Activated naive CD4-positive, alpha-beta T cell treated with anti-CD3 and anti-CD28 coated beads, Interleukin-2, amount 50 U/mL, for 16 hours (primary cell): ENCODE data around the gene LGI1.
A peak's percentile ranks its signal among the peaks of the same experiment; 100 is the strongest.
"Not testable (repeated sequence)": the region's sequence is repeated elsewhere in the genome, so short reads cannot be mapped to it uniquely, and the experiment has no call there.

ENCODE experiments used
- DNase-seq: peaks from one replicate; pipeline ENCODE4 v3.0.0-alpha.2; 2020

Gene LGI1

DNA sequence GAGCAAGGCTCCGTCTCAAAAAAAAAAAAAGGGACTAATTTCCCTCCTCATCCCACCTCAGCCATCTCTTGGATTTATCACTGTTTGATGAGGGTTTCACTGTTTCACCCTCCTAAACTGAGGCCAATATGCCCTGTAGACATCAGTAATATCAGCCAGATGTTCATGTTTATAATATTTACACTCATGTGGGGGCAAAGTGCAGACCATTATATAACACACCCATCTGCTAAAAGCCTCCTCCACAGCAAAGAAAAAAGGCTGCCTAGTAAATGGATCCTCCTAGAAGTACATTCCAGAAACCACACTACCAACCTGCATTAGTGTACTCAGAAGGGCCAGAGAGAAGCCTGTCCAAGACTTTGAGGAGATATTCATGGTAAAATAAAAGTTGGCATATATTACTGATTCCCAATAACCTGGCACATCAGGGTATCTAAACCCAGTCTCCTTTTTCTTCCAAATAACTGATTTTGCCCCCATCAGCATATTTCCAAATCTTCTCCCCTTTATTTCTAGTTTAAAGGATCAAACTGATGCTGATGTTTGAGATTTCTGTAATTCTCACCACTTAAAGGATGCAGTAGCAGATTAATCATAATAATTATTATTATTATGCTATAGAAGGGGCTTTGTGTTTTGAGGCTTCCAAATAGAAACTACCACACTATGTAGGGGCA lies 55.1 kb downstream of the LGI1 start:
- DNase-seq = no peak

DNA sequence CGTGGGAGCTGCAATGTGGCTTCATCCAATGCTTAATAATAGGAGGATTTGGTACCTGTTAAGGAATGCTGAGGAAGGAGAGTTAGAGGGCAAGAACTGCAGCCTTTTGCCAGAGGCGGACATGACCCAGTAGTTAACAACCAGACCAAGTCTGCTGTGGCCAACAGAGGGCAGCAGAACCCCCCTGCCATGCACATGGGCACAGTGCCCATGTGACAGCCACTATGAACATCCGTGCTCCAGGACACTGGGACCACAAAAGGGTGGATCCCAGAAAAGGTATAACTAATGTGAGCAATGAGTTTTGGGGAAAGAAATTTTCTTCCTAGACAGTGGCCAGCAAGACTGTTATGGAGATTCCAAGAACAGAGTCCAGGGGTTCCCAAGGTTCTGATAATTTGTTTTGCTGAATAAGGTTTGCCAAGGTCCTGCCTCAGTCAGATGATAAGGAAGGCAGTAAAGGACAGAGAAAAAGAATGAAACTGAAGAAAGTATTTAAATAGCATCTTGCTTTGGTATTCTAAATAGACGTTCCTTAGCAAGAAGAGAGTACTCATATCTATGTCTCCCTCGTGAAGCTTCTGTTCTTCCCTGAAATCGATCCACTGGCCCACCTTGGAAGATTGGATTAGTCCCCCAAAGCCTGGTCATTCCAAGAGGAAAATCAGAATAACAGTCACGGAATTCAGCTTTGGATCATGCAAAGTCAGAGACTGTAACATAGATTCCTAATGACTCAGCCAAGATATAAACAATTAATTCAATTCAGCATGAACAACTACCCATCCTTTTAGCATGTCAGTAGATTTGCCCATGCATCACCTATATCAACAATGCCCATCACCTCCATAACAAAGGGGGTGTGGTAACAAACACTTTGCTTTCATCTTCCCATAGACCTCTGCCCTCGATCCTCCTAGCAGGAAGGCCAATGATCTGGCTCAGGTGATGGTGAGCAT lies 56.0 kb downstream of the LGI1 start:
- DNase-seq = peak; percentile 44

DNA sequence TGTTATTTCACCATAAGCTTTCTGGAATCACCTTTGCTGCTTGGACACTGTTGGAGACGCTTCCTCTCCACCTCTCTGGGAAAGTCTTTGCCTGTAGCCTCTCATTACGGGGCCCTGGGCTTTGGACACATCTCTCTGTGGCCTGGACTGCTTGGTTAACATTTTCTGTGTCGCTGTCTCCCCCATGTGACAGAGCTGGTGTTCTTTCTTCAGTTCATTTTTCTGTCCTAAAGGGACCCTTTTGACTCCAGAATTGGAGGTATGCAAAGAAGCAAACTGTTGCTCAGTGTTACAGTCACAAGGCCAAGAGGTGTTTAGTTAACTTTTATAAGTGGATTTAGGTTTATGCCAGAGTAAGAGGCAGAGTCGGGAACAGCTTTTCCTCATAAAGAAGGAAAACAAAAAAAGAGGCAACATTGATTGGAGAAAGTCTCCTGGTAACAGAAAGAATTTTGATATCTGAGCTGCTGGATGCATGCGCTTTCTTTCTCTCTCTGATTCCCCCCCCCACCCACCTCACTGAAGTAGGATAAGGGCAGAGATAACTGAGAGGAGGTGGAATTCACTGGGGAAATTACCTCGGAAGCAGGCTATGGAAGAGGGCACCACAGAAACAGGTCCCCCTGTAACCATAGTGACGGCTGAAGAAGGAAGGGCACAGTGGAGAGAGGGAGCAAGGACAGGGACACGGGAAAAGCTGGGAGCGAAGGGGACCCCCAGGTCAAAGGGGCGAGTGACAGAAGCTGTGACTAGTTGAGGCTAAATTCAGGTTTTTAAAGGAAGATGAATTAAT lies 57.8 kb downstream of the LGI1 start:
- no peak for DNase-seq

DNA sequence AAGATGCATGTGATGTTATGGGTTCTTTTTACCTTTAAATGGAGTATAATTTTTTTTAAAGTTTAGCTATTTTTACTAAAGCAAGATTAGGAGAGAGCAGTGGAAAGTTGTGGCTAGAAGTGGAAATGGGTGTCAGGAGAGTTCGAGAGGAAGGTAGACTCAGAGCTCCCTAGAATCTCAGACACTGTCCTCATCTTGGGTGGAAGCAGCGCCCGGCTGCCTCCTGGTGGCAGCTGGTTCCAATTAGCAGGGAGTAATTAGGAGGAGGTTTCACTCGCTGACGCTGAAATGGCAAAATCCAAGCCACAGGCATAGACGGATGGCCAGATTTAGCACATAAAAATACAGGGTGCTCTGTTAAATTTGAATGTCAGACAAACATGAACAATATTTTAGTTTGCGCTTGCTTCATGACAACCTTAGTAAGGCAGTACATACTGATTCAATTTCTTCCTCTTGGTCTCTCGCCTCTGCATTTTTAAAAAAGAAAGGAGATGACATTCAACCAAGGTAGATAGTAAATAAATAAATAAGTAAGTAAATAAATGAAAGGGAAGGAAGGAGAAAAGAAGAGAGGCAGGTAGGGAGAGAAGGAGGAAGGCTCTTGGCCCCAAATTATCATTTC lies 58.5 kb downstream of the LGI1 start:
- peak; percentile 30 for DNase-seq

DNA sequence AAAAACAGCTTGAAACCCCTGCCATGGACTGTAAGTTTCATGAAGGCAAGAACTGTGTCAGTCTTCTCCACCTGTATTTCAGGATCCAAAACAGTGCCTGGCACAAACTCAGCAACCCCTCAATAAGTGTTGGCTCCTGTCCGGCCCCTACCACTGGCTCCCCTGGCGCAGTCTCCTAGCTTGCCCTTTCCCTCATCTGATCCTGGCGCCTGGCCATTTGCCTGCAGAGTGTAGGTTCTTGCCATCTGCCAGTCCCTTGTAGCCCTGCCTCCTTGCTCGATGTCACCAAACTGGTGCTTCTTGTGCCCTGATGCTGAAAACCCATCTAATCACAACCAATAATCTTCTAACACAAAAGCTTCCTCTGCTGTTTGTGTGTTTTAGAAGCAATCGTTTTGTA lies 60.4 kb downstream of the LGI1 start:
- no peak for DNase-seq

DNA sequence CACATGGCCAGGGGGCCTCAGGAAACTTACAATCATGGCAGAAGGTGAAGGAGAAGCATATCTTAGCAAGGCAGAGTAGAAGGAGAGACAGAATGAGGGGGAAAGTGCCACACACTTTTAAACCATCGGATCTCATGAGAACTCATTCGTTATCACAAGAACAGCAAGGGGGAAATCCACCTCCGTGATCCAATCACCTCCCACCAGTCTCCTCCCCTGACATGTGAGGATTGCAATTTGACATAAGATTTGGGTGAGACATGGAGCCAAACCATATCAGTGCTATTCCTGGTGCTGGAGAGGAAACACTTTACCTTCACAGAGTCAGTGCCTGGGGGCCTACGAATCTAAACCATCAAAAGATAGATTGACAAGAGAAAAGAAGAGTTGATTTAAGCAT lies 61.8 kb downstream of the LGI1 start:
- no peak for DNase-seq

DNA sequence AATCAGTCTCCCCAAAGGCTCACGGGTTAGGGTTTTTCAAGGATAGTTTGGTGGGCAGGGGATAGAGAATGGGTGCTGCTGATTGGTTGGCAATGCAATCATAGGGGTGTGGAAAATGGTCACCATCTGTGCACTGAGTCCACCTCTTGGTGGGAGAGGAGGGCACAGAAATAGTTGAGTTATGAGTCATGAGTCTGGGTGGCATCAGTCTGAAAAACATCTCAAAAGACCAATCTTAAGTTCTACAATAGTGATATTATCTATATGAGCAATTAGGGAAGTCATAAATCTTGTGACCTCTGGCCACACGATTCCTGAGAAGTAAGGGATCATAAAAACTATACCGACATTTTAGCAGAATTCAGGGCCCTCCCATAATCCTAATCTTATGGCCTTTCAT lies 62.7 kb downstream of the LGI1 start:
- DNase-seq = no peak

DNA sequence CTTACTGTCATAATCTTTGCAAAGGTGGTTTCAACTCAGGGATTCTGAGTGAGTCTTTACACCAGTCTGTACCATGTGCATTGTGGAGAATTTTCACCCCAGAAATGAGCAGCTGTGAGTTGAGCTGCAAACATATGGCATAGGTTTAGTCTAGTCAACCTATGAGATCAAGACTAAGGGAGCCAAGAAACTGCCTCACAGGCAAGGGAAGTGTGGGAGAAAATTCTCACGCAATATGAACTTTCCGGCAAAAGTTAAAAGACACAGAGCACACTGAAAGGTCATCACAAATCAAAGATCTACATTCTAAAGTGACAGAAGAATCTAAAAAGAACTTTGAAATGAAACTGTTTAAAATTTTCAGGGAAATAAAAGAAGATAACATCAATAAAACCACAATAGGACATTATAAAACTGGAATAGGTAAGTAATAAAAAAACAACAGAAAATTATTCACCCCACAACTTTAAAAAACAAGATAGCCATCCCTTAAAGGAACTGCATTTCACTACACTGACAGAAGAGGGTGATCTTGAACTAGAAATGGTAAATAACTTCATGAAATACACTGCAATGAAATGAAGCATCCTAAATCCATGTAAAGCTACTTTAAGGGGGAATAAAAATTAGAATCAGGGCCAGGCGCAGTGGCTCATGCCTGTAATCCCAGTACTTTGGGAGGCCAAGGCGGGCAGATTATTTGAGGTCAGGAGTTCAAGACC lies 63.5 kb downstream of the LGI1 start:
- no peak for DNase-seq

DNA sequence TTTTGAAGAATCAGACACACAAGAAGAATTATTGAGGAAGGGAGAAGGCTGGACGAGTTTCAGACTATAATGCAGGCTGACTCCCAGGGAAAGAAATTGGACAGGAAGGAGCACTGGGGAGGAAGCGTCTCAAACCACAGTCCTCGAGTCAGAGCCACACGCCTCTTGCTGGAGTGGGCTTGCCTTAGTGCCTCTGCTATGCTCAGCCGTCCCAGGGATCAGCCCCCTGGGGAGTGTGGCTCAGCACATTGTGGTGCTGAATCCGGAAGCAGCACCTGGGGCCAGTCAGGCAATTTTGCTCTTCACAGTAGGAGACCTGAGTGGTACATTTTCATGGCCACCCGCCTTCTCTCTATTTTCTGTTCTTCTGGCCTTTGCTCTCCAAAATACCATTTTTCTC lies 68.6 kb downstream of the LGI1 start:
- DNase-seq = no peak

DNA sequence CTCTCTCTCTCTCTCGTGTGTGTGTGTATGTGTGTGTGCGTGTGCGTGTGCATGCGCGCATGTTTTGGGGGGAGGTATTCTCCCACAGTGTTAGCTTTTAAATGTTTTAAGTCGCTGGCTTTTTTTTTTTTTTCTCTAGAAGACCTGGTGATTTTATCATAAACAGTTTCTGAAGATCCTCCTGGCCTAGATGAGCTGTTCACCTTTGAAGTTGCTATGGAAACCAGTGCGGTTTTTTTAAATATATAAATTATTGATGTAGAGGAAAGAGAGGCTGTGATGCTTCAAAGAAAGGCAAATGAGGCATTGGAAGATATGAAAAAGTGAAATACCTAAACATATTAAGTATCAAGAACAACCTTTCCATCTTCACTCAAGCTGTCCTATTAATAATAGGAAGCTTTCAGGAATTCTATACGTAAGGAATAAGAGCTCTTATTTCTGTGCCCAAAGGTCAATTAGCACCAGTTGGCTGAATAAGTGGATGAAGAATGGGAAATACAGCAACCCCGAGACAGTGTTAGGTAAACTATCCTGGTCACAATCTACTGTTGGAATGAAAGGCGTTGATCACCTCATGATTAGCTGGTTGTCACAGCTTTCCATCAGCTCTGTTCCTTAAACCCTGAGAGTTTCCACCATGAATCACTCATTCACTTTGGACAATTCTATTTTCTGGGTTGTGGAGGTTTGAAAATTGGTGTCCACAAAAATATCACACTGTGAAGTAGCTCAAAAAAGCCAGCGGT lies 69.5 kb downstream of the LGI1 start:
- no peak for DNase-seq

DNA sequence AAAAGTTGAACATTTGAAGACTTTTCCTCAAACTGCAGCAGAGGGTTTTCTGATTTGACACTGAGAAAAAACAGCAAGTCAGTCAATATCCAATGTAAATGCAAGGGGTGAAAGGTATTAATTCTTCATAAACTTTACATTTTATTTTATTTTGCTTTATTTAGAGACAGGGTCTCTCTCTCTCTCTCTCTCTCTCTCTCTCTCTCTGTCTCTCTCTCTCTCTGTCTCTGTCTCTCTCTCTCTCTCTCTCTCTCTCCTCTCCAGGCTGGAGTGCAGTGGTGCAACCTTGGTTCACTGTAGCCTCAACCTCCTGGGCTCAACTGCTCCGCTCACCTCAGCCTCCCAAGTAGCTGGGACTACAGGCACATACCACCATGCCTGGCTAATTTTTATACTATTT lies 73.3 kb downstream of the LGI1 start:
- not testable (repeated sequence) for DNase-seq

DNA sequence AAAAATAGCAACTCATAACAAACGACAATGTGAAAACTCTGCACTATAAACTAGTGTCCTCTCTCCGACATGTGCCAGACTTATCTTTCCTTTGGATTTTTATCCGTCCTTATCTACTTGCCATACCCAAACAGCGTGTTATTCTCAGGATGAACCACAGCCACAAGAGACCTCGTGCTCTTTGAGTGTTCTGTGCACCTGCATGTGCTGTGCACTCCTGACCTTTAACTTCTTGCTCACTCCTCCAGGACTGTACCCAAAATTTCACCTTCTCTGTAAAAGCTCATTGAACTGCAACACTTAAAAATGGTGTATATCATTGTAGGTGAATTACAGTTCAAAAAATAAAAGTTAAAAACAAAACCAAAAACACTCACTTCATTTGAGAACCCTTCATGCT lies 78.0 kb downstream of the LGI1 start:
- no peak for DNase-seq

DNA sequence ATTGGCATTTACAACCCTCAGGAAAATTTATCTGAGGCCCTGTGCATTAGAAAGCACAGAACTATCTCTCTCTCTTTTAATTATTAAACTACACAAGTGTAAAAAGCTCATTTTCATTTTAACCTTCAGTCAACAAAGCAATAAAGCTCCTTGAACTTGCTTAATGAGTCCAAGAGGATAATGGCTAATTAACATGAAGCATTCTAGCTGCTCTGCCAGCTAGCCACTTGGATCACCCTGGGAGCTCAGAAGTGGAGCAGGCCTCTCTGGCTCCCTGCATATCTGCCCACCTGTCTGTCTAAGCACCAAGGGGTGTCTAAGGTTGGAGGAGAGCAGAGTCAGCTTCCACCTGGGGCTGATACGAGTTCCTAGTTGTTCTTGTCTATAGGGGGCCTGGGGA lies 80.1 kb downstream of the LGI1 start:
- DNase-seq = no peak

DNA sequence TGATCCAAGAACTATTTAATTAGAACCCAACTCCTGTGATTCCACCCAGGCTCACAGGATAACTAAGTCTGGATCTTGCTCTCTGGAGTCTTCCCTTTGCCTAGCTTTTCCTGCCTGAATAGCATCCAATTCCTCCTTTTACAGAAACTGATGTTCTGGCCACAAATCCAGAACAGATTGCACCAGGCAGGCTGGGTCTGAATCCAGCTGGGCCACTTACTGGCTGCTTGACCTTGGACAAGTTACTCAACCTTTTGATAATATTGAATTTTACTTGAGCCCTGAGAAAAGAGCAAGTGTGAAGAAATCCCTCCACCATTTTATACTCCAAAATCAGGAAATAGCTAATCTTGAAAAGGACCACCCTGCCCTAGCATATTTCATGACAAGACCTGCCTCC lies 80.5 kb downstream of the LGI1 start:
- DNase-seq = no peak

DNA sequence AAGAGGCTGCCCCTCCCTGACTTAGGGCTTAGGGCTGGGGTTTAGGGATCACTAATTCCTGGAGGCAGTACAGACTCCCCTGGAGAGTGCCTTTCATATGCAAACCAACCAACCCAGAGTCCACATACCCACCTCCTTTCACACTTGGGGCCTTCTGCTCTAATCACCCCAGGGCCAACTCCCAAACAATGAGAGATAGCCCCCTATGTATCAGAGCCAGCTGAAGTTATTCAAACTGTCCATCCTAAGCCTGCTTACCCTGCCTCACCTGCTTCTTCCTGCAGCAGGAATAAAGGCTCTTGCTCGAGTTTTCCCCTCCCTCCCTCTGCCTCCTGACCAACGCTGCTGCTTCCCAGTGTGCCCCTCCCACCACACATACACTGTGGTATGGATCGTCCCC lies 84.2 kb downstream of the LGI1 start:
- DNase-seq = no peak

DNA sequence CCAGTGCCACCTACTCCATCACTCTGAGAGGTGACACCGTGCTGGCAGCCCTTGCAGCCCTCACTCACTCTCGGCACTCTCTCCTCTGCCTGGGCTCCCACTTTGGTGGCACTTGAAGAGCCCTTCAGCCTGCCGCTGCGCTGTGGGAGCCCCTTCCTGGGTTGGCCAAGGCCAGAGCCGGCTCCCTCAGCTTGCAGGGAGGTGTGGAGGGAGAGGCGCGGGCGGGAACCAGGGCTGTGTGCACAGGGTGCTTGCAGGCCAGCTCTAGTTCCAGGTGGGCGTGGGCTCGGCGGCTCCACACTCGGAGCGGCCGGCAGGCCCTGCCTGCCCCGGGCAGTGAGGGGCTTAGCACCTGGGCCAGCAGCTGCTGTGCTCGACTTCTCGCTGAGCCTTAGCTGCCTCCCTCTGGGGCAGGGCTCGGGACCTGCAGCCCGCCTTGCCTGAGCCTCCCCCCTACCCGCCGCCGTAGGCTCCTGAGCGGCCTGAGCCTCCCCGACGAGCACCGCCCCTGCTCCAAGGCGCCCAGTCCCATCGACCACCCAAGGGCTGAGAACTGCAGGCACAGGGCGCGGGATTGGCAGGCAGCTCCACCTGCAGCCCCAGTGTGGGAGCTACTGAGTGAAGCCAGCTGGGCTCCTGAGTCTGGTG lies 87.4 kb downstream of the LGI1 start:
- no peak for DNase-seq
